DND-41 (cell line): ENCODE measurements around the gene RIPOR3.

Source experiments
- EZH2 ChIP-seq: IDR thresholded peaks from 3 replicates; pipeline ENCODE4 v1.6.1; 2012; ENCODE audit warnings: borderline replicate concordance, low read depth, mild to moderate bottlenecking, moderate library complexity, low read length, inconsistent platforms; ENCODE audit not compliant: severe bottlenecking
- TF ChIP-seq, protein P1 (sequence below): IDR thresholded peaks from 2 replicates; pipeline ENCODE4 v1.5.1; 2012; ENCODE audit warnings: borderline replicate concordance, low read length, moderate library complexity, mild to moderate bottlenecking; ENCODE audit not compliant: poor library complexity, severe bottlenecking; ENCODE audit errors: extremely low read depth

DNA sequence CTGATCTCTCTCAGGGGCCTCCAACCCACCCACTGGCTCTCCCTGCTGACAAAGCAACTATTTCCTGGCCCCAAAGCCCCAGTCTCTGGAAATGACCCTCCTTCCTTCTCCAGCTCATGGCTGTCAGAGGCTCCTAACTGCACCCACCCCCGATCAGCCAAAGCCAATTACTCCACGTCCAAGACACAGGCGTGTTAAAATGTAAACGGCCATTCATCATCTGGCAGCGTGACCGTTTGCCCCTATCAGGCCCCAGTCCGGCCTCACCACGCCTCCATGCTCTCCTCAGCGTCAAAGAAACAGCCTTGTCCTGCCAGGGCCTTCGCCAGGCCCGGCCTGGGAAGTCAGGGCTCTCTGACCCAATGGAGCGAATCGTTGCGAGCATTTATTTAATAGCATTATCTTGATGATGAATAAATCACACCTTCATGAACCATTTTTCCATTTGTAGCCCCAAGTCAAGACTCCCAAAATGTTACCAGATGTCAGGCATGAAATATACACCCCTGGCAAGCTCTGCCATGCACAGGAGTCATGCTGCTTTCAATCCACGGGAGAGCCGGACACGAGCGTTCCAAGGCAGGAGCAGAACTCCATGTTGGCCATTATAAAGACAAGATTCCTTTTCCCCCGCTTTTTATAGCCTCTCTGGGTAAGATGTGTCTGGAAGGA is 17.7 kb downstream of the RIPOR3 start:
- no peak for TF ChIP-seq EZH2
- TF ChIP-seq, protein P1, sequence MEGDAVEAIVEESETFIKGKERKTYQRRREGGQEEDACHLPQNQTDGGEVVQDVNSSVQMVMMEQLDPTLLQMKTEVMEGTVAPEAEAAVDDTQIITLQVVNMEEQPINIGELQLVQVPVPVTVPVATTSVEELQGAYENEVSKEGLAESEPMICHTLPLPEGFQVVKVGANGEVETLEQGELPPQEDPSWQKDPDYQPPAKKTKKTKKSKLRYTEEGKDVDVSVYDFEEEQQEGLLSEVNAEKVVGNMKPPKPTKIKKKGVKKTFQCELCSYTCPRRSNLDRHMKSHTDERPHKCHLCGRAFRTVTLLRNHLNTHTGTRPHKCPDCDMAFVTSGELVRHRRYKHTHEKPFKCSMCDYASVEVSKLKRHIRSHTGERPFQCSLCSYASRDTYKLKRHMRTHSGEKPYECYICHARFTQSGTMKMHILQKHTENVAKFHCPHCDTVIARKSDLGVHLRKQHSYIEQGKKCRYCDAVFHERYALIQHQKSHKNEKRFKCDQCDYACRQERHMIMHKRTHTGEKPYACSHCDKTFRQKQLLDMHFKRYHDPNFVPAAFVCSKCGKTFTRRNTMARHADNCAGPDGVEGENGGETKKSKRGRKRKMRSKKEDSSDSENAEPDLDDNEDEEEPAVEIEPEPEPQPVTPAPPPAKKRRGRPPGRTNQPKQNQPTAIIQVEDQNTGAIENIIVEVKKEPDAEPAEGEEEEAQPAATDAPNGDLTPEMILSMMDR = no peak
